Mucosa of descending colon (tissue), 3 donors: ENCODE results near the gene ACD. TPM values are rescaled to one million over a fixed set of nuclear protein-coding genes. Genes with fewer than 3 reads are reported as not detected.

ENCODE experiments used
- ATAC-seq: fragments of 200-7000 bp; cut with Tn5 transposase; one replicate; pipeline ENCODE4 v1.9.1; 2020; ENCODE audit warnings: mild to moderate bottlenecking, moderate library complexity
- DNase-seq, 3 donors: peaks; one replicate each; pipeline ENCODE4 v3.0.0-alpha.2; 2020
- H3K36me3 ChIP-seq: fragments of 200-600 bp; one replicate; pipeline ENCODE4 v1.8.0; 2021; ENCODE audit warnings: low read depth, mild to moderate bottlenecking
- H3K4me1 ChIP-seq: fragments of 200-600 bp; one replicate; pipeline ENCODE4 v1.8.0; 2021; ENCODE audit warnings: low read depth, mild to moderate bottlenecking
- H3K4me3 ChIP-seq: fragments of 200-600 bp; one replicate; pipeline ENCODE4 v1.8.0; 2021; ENCODE audit warnings: mild to moderate bottlenecking
- H3K9me3 ChIP-seq: fragments of 200-600 bp; one replicate; pipeline ENCODE4 v1.8.0; 2021; ENCODE audit warnings: mild to moderate bottlenecking
- CTCF ChIP-seq: fragments of 200-600 bp; IDR thresholded peaks from one replicate; pipeline ENCODE4 v1.8.0; 2022; ENCODE audit warnings: antibody characterized with exemption, mild to moderate bottlenecking
- intact Hi-C, 2 donors: fragments of 100-400 bp; cut with DNase I in 1 of 2; cut with micrococcal nuclease in 1 of 2; formaldehyde crosslinking; loops; one replicate each; pipeline versions ENCODE4 v1.11.0 to v1.11.1; 2022; cut with DNase I, micrococcal nuclease
- long read RNA-seq, 2 donors: library from polyadenylated mRNA; unstranded; transcript quantifications; one replicate each; pipeline ENCODE4 v2.0.0, GENCODE V29; 2019 to 2021
- total RNA-seq, 3 donors: library from RNA; stranded (reverse); fragmentation: NEBNext Ultra II Directional in 2 of 3; extraction: Animal tissue kit (Norgen Biotek cat#: 25700) in 2 of 3; gene quantifications; one replicate each; pipeline versions ENCODE4 v1.2.1 to v1.2.4, GENCODE V29; 2021 to 2023
- donor health status: DM: no; HTN: no; CAD: no; lungs with moderate emphysema.
- donor health status: DM: no; HTN: no; CAD: no.
- donor health status: DM: no; HTN: yes; CAD: no.

ACD gene
- 10 to 100 TPM in 2 of 3 donors, 1 to 10 TPM in 1; 8.9 to 17.1 (median 11.5) TPM for total RNA-seq
- long read RNA-seq, donor 1, transcript ACD-214 (12 exons, 2,065 nt) = major isoform, 12 of 22 reads
- long read RNA-seq, donor 1, partial matches to known transcripts = 1 of 22 reads
- long read RNA-seq, donor 1, other reads (novel, unspliced or antisense) = 9 of 22 reads
- long read RNA-seq, donor 2, transcript ACD-214 (12 exons, 2,065 nt) = major isoform, 5 of 8 reads
- long read RNA-seq, donor 2, partial matches to known transcripts = 0 of 8 reads
- long read RNA-seq, donor 2, other reads (novel, unspliced or antisense) = 3 of 8 reads

GRCh38 chr16:67659675-67660563, at the start of gene ACD:
Gene ACD (minus strand): TSS chr16:67660260. CDS start chr16:67660220, 40 bp downstream.
- TF ChIP-seq CTCF = no peak
- ATAC-seq = peak; percentile 92
- Histone ChIP-seq H3K4me1 (peaks cover 14% of the 10 kb centered on the region), H3K4me3 (peak within 1 kb of the TSS; percentile 44), H3K36me3 (no peaks in the 10 kb centered on the region), H3K9me3 (no peaks in the 10 kb centered on the region)
- intact Hi-C loops = loop anchor here in 1 of 2 donors (10.0 kb wide), 1 partner anchor 115 kb away; no protein-coding TSS in a partner anchor
- DNase-seq = peak; percentile 89 to 95 (median 95)

DNA sequence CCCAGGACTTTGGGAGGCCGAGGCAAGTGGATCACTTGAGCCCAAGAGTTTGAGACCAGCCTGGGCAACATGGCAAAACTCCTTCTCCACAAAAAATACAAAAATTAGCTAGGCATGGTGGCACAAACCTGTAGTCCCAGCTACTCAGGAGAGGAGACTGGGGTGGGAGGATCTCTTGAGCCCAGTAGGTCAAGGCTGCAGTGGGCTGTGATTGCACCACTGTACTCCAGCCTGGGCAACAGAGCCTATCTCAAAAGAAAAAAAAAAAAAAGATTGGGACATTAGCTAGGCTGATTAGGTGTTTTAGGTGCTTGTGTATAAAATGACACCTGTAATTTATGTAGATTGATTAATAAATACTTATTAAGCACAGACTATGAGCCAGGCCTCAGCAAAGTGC, 49.0 kb upstream of the ACD start:
- intact Hi-C loops = no loop called here
- no peak overlapping the region for H3K4me3 ChIP-seq
- H3K9me3 ChIP-seq = no peaks in the 10 kb centered on the region
- DNase-seq = no peak
- TF ChIP-seq CTCF = no peak
- peaks cover 10% of the 10 kb centered on the region for H3K4me1 ChIP-seq
- no peak for ATAC-seq
- no peaks in the 10 kb centered on the region for H3K36me3 ChIP-seq

DNA sequence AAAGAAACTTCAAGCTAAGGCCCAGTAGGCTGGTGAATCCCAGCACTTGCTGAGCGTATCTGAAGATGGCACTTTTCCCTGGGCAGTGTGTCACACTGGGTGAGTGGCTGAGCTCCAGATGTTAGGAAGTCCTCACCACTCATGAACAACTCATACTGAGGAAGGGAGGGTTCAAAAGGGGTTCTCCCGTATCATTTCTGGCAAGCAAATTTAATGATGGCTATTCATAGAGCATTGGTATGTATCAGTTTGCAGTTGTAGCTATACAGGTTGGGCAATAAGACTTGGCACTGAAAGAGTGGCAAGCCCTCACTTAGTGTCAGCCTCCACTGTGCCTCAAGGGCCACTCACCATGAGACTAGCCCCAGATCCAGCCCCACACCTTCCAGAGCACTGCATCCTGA, 48.3 kb upstream of the ACD start:
- intact Hi-C loops = no loop called here
- Histone ChIP-seq H3K36me3 (no peaks in the 10 kb centered on the region), H3K4me1 (peaks cover 3% of the 10 kb centered on the region), H3K4me3 (no peak overlapping the region), H3K9me3 (no peaks in the 10 kb centered on the region)
- no peak for TF ChIP-seq CTCF
- no peak for DNase-seq
- no peak for ATAC-seq

DNA sequence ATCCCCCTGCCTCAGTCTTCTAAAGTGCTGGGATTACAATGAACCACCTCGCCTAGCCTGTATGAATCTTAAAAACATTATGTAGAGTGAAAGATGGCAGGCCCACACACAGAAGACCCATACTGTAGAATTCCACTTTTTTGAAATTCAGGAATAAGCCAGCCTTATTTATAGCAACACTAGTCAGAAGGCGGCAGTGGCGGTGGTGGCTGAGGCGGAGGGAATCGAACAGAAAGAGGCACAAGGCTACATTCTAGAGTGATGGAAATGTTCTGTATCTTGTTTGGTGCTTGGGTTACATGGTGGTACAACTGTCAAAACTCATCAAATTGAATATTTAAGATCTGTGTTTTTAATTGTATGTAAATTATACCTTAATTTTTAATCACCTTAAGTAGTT, 47.7 kb upstream of the ACD start:
- DNase-seq = no peak
- no peak for TF ChIP-seq CTCF
- intact Hi-C loops = no loop called here

DNA sequence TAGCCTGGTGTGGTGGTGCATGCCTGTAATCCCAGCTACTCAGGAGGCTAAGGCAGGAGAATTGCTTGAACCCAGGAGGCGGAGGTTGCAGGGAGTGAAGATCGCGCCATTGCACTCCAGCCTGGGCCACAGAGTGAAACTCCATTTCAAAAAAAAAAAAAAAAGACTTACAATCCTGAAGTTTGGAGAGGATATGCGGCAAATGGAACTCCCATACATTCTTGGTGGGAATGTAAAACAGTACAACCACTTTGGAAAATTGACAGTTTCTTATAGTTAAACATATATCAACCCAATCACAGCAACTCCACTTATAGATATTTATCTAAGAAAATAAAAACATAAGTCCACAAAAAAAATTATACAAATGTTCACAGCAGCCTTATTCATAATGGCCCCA, 47.1 kb upstream of the ACD start:
- no peaks in the 10 kb centered on the region for H3K36me3 ChIP-seq
- intact Hi-C loops = no loop called here
- no peak for TF ChIP-seq CTCF
- no peaks in the 10 kb centered on the region for H3K4me1 ChIP-seq
- no peak for ATAC-seq
- no peak overlapping the region for H3K4me3 ChIP-seq
- H3K9me3 ChIP-seq = no peaks in the 10 kb centered on the region
- DNase-seq = no peak

More for the DNA sequence above, 47.7 kb upstream of the ACD start:
- ATAC-seq = no peak
- Histone ChIP-seq H3K36me3 (no peaks in the 10 kb centered on the region), H3K4me1 (no peaks in the 10 kb centered on the region), H3K9me3 (no peaks in the 10 kb centered on the region), H3K4me3 (no peak overlapping the region)
